ENCODE measurements around the gene NPEPPS. TPM values are rescaled to one million over a fixed set of nuclear protein-coding genes. Genes with fewer than 3 reads are reported as not detected.

The NPEPPS gene
- total and polyA plus RNA-seq, 2 of the 8 experiments (the other 6 are each of a cell fraction or from before 2014, with no cell fraction given): 53.6 to 118 TPM

- no peak for TF ChIP-seq USF2 (IDR thresholded peaks at IDR 0.05; ENCODE audit: low read length)
- no peak for TF ChIP-seq CHD2 (IDR thresholded peaks at IDR 0.05; ENCODE audit: low read length)
- TF ChIP-seq KDM4A (IDR thresholded peaks at IDR 0.05; ENCODE audit: low read depth, low read length, severe bottlenecking): no peak
- TF ChIP-seq POLR2A (IDR thresholded peaks at IDR 0.05; ENCODE audit: control extremely low read depth in 1 of 2, low read depth in 2 of 2, low read length in 2 of 2): no peak
- TF ChIP-seq BCL11A (IDR thresholded peaks at IDR 0.05; ENCODE audit: low read depth in 2 of 2, low read length in 2 of 2): no peak
- TF ChIP-seq ZNF274 (IDR thresholded peaks at IDR 0.05; ENCODE audit: borderline replicate concordance, extremely low read depth, low read length): no peak
Observed at GRCh38 chr17:47640076-47640475, 109.2 kb downstream of the NPEPPS start (continued).

Measured in H1 (cell line).